ENCODE data around the gene ZBTB48.

The ZBTB48 gene

GRCh38 chr1:6632588-6633514, 53.1 kb downstream of the ZBTB48 start:
- Histone ChIP-seq H3K9me3 (replicated peaks; ENCODE audit: insufficient read depth, low read length) (no peaks in the 10 kb centered on the region), H3K79me2 (ENCODE audit: low read length) (peaks cover 9% of the 10 kb centered on the region), H2AFZ (ENCODE audit: low read length) (no peak overlapping the region), H3F3A (ENCODE audit: insufficient read depth, low read length) (no peaks in the 10 kb centered on the region), H3K4me2 (ENCODE audit: low read depth, low read length) (no peak overlapping the region), H3K9me2 (replicated peaks; ENCODE audit: insufficient read depth, low read length) (no peaks in the 10 kb centered on the region), H4K20me1 (ENCODE audit: insufficient read depth, low read length) (no peaks in the 10 kb centered on the region), H3K27me3 (replicated peaks; ENCODE audit: insufficient read depth, low read length) (no peaks in the 10 kb centered on the region), H3K4me3 (ENCODE audit: low read length) (no peak overlapping the region), H3K4me1 (ENCODE audit: low read length) (no peaks in the 10 kb centered on the region), H3K27ac (ENCODE audit: low read length) (no peak overlapping the region), H3K36me3 (replicated peaks; ENCODE audit: insufficient read depth, low read length) (peaks cover 4% of the 10 kb centered on the region), H3K9ac (ENCODE audit: low read length) (no peak overlapping the region)
- no peak for TF ChIP-seq EZH2phosphoT487 (IDR thresholded peaks at IDR 0.05; ENCODE audit: low read length)
- TF ChIP-seq CTCF (IDR thresholded peaks at IDR 0.05; ENCODE audit: low read length), result no peak
- no peak for TF ChIP-seq EZH2 (optimal IDR thresholded peaks at IDR 0.05; ENCODE audit: low read depth, low read length)
- DNase-seq, result no peak

DNA sequence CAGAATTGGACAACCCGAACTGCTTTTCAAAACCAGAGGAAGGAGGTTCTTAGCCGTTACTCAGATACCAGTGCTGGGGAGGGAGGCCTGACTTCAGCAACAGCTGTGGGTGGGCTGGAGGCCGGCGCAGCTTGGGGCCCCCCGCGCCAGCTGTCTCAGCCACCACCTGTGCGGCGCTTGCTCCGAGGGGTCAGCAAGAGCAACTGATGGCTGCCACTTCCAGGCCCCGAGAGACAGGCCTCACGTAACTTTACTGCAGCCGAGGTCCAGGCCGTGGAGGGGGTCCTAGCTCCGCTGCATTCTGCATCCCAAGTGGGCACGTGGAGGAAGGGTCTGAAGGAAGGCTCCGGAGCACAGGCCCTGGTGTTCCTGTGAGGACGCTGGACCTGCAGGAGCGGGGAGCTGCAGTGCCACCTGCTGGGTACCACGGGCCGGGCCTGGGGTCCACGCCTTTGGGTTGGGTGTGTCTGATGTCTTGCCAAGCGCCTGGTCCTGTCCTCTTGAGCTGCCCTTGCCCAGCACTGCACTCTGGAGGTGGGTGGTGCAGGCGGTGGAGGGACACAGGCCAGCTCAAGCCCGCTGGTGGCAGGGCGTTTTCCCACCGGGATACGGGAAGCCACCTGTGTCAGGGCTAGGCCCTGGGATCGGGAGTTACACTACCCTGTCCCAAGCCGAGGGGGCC, 54.7 kb downstream of the ZBTB48 start:
- Histone ChIP-seq H3K4me3 (ENCODE audit: low read length) (no peak overlapping the region), H3K27ac (ENCODE audit: low read length) (no peak overlapping the region), H3K4me2 (ENCODE audit: low read depth, low read length) (no peak overlapping the region), H3K9ac (ENCODE audit: low read length) (no peak overlapping the region), H3K4me1 (ENCODE audit: low read length) (no peaks in the 10 kb centered on the region), H3K9me2 (replicated peaks; ENCODE audit: insufficient read depth, low read length) (no peaks in the 10 kb centered on the region), H3K79me2 (ENCODE audit: low read length) (no peaks in the 10 kb centered on the region), H3K27me3 (replicated peaks; ENCODE audit: insufficient read depth, low read length) (no peaks in the 10 kb centered on the region), H2AFZ (ENCODE audit: low read length) (no peak overlapping the region), H3K9me3 (replicated peaks; ENCODE audit: insufficient read depth, low read length) (no peaks in the 10 kb centered on the region), H3F3A (ENCODE audit: insufficient read depth, low read length) (no peaks in the 10 kb centered on the region), H3K36me3 (replicated peaks; ENCODE audit: insufficient read depth, low read length) (peaks cover 4% of the 10 kb centered on the region; the same call in 1 of the 2 replicates), H4K20me1 (ENCODE audit: insufficient read depth, low read length) (no peaks in the 10 kb centered on the region)
- no peak for DNase-seq
- TF ChIP-seq EZH2 (optimal IDR thresholded peaks at IDR 0.05; ENCODE audit: low read depth, low read length) (no peak), EZH2phosphoT487 (IDR thresholded peaks at IDR 0.05; ENCODE audit: low read length) (no peak), CTCF (IDR thresholded peaks at IDR 0.05; ENCODE audit: low read length) (peak; percentile 31)

GRCh38 chr1:6635161-6635909, 55.5 kb downstream of the ZBTB48 start:
- no peak for TF ChIP-seq EZH2 (optimal IDR thresholded peaks at IDR 0.05; ENCODE audit: low read depth, low read length)
- TF ChIP-seq EZH2phosphoT487 (IDR thresholded peaks at IDR 0.05; ENCODE audit: low read length), result no peak
- no peak for TF ChIP-seq CTCF (IDR thresholded peaks at IDR 0.05; ENCODE audit: low read length)
- H3K27me3 ChIP-seq (replicated peaks; ENCODE audit: insufficient read depth, low read length), result no peaks in the 10 kb centered on the region
- H3F3A ChIP-seq (ENCODE audit: insufficient read depth, low read length), result no peaks in the 10 kb centered on the region
- no peak overlapping the region for H3K4me2 ChIP-seq (ENCODE audit: low read depth, low read length)
- H3K4me3 ChIP-seq (ENCODE audit: low read length), result no peak overlapping the region
- no peaks in the 10 kb centered on the region for H3K79me2 ChIP-seq (ENCODE audit: low read length)
- no peaks in the 10 kb centered on the region for H4K20me1 ChIP-seq (ENCODE audit: insufficient read depth, low read length)
- DNase-seq, result no peak
- no peak overlapping the region for H3K9ac ChIP-seq (ENCODE audit: low read length)
- no peak overlapping the region for H3K27ac ChIP-seq (ENCODE audit: low read length)
- H3K36me3 ChIP-seq (replicated peaks; ENCODE audit: insufficient read depth, low read length), result peaks cover 4% of the 10 kb centered on the region; the same call in 1 of the 2 replicates
- no peaks in the 10 kb centered on the region for H3K9me2 ChIP-seq (replicated peaks; ENCODE audit: insufficient read depth, low read length)
- H3K4me1 ChIP-seq (ENCODE audit: low read length), result no peaks in the 10 kb centered on the region
- H2AFZ ChIP-seq (ENCODE audit: low read length), result no peak overlapping the region
- H3K9me3 ChIP-seq (replicated peaks; ENCODE audit: insufficient read depth, low read length), result no peaks in the 10 kb centered on the region

Measured in MM.1S (cell line).